ENCODE data around the gene CADPS2. TPM values are rescaled to one million over a fixed set of nuclear protein-coding genes. Genes with fewer than 3 reads are reported as not detected.

The CADPS2 gene
- total and polyA plus RNA-seq, 8 donors: 7.0 to 57.8 (median 29.7) TPM

GRCh38 chr7:122616951-122617350, 269.3 kb downstream of the CADPS2 start:
- Histone ChIP-seq H3K36me3 (peaks cover 0 to 3% (median 0%) of the 10 kb centered on the region in 4 donors), H3K9me3 (no peaks in the 10 kb centered on the region), H3K27me3 (no peaks in the 10 kb centered on the region), H3K4me1 (peaks cover 0 to 10% (median 4%) of the 10 kb centered on the region in 4 donors), H3K27ac (no peak overlapping the region), H3K4me3 (no peak overlapping the region)
- DNase-seq: peak in 1 of 2 donors; percentile 8
- TF ChIP-seq POLR2A (IDR thresholded peaks at IDR 0.05) (no peak), POLR2AphosphoS5 (IDR thresholded peaks at IDR 0.05) (no peak), EP300 (IDR thresholded peaks at IDR 0.05) (no peak)
- TF ChIP-seq, protein P1, sequence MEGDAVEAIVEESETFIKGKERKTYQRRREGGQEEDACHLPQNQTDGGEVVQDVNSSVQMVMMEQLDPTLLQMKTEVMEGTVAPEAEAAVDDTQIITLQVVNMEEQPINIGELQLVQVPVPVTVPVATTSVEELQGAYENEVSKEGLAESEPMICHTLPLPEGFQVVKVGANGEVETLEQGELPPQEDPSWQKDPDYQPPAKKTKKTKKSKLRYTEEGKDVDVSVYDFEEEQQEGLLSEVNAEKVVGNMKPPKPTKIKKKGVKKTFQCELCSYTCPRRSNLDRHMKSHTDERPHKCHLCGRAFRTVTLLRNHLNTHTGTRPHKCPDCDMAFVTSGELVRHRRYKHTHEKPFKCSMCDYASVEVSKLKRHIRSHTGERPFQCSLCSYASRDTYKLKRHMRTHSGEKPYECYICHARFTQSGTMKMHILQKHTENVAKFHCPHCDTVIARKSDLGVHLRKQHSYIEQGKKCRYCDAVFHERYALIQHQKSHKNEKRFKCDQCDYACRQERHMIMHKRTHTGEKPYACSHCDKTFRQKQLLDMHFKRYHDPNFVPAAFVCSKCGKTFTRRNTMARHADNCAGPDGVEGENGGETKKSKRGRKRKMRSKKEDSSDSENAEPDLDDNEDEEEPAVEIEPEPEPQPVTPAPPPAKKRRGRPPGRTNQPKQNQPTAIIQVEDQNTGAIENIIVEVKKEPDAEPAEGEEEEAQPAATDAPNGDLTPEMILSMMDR (IDR thresholded peaks at IDR 0.05): no peak
- WGBS, 5 donors: 53 to 68% (median 65%) methylated on average over 3 of the region's 3 CpGs
- intact Hi-C loops (cut with DNase I; ENCODE audit: low total_unique reads): no loop called here

DNA sequence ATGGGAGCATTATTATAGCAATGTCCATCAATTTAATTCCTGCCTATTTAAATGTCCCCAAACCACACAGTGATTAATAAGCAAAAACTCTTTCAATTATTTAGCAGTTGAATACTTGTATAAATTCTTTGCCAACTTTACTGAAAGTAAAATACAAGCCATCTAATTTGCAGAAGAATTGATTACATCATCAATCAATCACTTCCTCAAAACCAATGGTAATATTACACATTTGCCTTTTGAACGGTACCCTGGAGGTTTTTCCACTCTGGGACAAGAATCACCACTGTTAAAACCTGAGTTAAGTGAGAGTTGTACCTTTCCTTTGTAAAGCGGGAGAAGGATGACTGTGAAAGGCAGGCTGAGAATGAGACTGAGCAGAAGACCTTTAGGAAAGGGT, 280.3 kb downstream of the CADPS2 start:
- intact Hi-C loops (cut with DNase I; ENCODE audit: low total_unique reads): no loop called here
- no peak for DNase-seq
- 88 to 96% (median 94%) methylated on average over 2 of the region's 2 CpGs for WGBS, 5 donors

GRCh38 chr7:122604251-122604650, 282.0 kb downstream of the CADPS2 start:
- TF ChIP-seq POLR2AphosphoS5 (IDR thresholded peaks at IDR 0.05) (no peak), EP300 (IDR thresholded peaks at IDR 0.05) (no peak), POLR2A (IDR thresholded peaks at IDR 0.05) (no peak)
- TF ChIP-seq, protein P1 (IDR thresholded peaks at IDR 0.05): no peak
- DNase-seq: no peak
- intact Hi-C loops (cut with DNase I; ENCODE audit: low total_unique reads): no loop called here
- Histone ChIP-seq H3K4me1 (no peaks in the 10 kb centered on the region), H3K9me3 (no peaks in the 10 kb centered on the region), H3K27ac (no peak overlapping the region), H3K4me3 (no peak overlapping the region), H3K27me3 (no peaks in the 10 kb centered on the region), H3K36me3 (peaks cover 0 to 6% (median 0%) of the 10 kb centered on the region in 4 donors)

More for the DNA sequence above, 280.3 kb downstream of the CADPS2 start:
- H3K27ac ChIP-seq: no peak overlapping the region
- TF ChIP-seq POLR2AphosphoS5 (IDR thresholded peaks at IDR 0.05) (no peak), EP300 (IDR thresholded peaks at IDR 0.05) (no peak), POLR2A (IDR thresholded peaks at IDR 0.05) (no peak)
- TF ChIP-seq, protein P1 (IDR thresholded peaks at IDR 0.05): no peak
- no peak overlapping the region for H3K4me3 ChIP-seq
- no peaks in the 10 kb centered on the region for H3K27me3 ChIP-seq
- no peaks in the 10 kb centered on the region for H3K9me3 ChIP-seq
- H3K4me1 ChIP-seq: no peaks in the 10 kb centered on the region
- peaks cover 0 to 6% (median 0%) of the 10 kb centered on the region in 4 donors for H3K36me3 ChIP-seq

GRCh38 chr7:122602800-122603199, 283.5 kb downstream of the CADPS2 start:
- Histone ChIP-seq H3K36me3 (peaks cover 0 to 6% (median 0%) of the 10 kb centered on the region in 4 donors), H3K9me3 (no peaks in the 10 kb centered on the region), H3K4me3 (no peak overlapping the region), H3K4me1 (no peaks in the 10 kb centered on the region), H3K27ac (no peak overlapping the region), H3K27me3 (no peaks in the 10 kb centered on the region)
- no peak for DNase-seq
- intact Hi-C loops (cut with DNase I; ENCODE audit: low total_unique reads): no loop called here
- WGBS, 5 donors: 55 to 85% (median 69%) methylated on average over 2 of the region's 2 CpGs
- TF ChIP-seq EP300 (IDR thresholded peaks at IDR 0.05) (no peak), POLR2AphosphoS5 (IDR thresholded peaks at IDR 0.05) (no peak), POLR2A (IDR thresholded peaks at IDR 0.05) (no peak)
- TF ChIP-seq, protein P1 (IDR thresholded peaks at IDR 0.05): no peak
